SK-N-SH treated with all-trans-retinoic acid at 6 μM for 48 hours (cell line): ENCODE data around the gene NCAPD2.

Experiments
- ATAC-seq: fragments of 200-7000 bp; cut with Tn5 transposase; 3 replicates; pipeline ENCODE4 v1.9.1; 2020; ENCODE audit warnings: mild to moderate bottlenecking, moderate library complexity
- BACH2 ChIP-seq: fragments of 250-450 bp; sonication (Bioruptor Pico); IDR thresholded peaks from 2 replicates; pipeline ENCODE4 v1.9.0; 2021; ENCODE audit warnings: mild to moderate bottlenecking, borderline replicate concordance
- CSRNP3 ChIP-seq: fragments of 250-450 bp; sonication (Bioruptor Pico); IDR thresholded peaks from 2 replicates; pipeline ENCODE4 v1.5.1; 2021; ENCODE audit warnings: mild to moderate bottlenecking, moderate library complexity
- ESRRG ChIP-seq: fragments of 250-450 bp; sonication (Bioruptor Pico); IDR thresholded peaks from 2 replicates; pipeline ENCODE4 v1.6.1; 2021; ENCODE audit warnings: mild to moderate bottlenecking
- GLIS3 ChIP-seq: fragments of 250-450 bp; sonication (Bioruptor Pico); IDR thresholded peaks from 2 replicates; pipeline ENCODE4 v1.5.0; 2020; ENCODE audit warnings: mild to moderate bottlenecking, moderate library complexity
- OSR1 ChIP-seq: fragments of 250-450 bp; sonication (Bioruptor Pico); IDR thresholded peaks from 2 replicates; pipeline ENCODE4 v1.8.0; 2022; ENCODE audit warnings: moderate library complexity, mild to moderate bottlenecking, inconsistent platforms
- POU6F1 ChIP-seq: fragments of 250-450 bp; sonication (Bioruptor Pico); IDR thresholded peaks from 2 replicates; pipeline ENCODE4 v1.8.0; 2021; ENCODE audit warnings: low read depth, mild to moderate bottlenecking, moderate library complexity, borderline replicate concordance
- RARB ChIP-seq: fragments of 250-450 bp; sonication (Bioruptor Pico); IDR thresholded peaks from 2 replicates; pipeline ENCODE4 v1.8.0; 2021; ENCODE audit warnings: mild to moderate bottlenecking, moderate library complexity
- SNAI2 ChIP-seq: fragments of 250-450 bp; sonication (Bioruptor Pico); IDR thresholded peaks from 2 replicates; pipeline ENCODE4 v1.5.0; 2020; ENCODE audit warnings: mild to moderate bottlenecking, moderate library complexity
- TOX ChIP-seq: fragments of 250-450 bp; sonication (Bioruptor Pico); IDR thresholded peaks from 2 replicates; pipeline ENCODE4 v1.8.0; 2021; ENCODE audit warnings: mild to moderate bottlenecking, moderate library complexity, borderline replicate concordance
- TF ChIP-seq, protein P1 (sequence below): fragments of 250-450 bp; sonication (Bioruptor Pico); IDR thresholded peaks from 2 replicates; pipeline ENCODE4 v1.5.0; 2020; ENCODE audit warnings: mild to moderate bottlenecking, moderate library complexity

NCAPD2 gene

DNA sequence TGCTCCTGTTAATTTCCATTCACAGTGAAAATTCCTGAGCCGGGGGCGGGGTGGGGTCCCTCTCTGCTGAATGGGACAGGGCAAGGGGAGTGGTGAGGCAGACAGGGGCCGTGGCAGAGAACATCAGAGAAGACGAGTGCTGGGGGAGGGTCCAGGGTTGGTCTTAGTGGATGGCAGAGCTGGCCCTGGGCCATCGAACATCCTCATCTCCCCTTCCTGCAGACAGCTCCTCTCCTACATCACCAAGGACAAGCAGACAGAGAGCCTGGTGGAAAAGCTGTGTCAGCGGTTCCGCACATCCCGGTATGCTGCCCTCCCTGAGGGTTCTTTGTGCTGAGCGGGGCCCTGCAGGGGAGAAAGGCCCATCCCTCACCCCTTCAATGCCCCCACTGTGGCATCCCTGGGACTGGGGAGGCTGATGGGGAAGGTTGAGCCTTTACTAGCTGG, 35.4 kb downstream of the NCAPD2 start (continued):
- no peak for TF ChIP-seq CSRNP3 (CRISPR knock-in tag)

DNA sequence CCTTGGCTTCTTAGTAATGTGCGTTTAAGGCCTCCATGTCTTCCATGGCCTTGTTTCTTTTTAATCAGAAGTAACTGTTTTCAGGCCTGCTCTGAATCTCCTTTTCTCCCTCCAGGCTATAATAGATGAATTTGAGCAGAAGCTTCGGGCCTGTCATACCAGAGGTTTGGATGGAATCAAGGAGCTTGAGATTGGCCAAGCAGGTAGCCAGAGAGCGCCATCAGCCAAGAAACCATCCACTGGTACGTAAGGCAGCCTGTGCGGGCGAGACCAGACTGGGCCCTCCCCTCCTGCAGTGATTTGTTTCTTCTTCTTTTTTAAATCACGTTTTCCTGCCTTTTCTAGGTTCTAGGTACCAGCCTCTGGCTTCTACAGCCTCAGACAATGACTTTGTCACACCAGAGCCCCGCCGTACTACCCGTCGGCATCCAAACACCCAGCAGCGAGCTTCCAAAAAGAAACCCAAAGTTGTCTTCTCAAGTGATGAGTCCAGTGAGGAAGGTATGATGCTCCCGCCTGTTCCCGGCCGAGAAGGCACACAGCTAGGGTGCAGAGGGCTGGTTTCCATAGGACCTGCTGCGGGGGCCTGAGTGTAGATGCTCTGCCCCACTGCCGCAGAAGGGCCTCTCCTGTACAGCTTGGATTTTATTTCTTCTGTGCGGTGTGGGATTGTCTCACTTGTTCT, 36.8 kb downstream of the NCAPD2 start:
- ATAC-seq, result no peak
- TF ChIP-seq OSR1 (CRISPR knock-in tag) (no peak), POU6F1 (CRISPR knock-in tag) (no peak), GLIS3 (CRISPR knock-in tag) (no peak)

- TF ChIP-seq TOX (CRISPR knock-in tag) (no peak), CSRNP3 (CRISPR knock-in tag) (no peak), RARB (CRISPR knock-in tag) (no peak), SNAI2 (CRISPR knock-in tag) (no peak)
- TF ChIP-seq, protein P1, sequence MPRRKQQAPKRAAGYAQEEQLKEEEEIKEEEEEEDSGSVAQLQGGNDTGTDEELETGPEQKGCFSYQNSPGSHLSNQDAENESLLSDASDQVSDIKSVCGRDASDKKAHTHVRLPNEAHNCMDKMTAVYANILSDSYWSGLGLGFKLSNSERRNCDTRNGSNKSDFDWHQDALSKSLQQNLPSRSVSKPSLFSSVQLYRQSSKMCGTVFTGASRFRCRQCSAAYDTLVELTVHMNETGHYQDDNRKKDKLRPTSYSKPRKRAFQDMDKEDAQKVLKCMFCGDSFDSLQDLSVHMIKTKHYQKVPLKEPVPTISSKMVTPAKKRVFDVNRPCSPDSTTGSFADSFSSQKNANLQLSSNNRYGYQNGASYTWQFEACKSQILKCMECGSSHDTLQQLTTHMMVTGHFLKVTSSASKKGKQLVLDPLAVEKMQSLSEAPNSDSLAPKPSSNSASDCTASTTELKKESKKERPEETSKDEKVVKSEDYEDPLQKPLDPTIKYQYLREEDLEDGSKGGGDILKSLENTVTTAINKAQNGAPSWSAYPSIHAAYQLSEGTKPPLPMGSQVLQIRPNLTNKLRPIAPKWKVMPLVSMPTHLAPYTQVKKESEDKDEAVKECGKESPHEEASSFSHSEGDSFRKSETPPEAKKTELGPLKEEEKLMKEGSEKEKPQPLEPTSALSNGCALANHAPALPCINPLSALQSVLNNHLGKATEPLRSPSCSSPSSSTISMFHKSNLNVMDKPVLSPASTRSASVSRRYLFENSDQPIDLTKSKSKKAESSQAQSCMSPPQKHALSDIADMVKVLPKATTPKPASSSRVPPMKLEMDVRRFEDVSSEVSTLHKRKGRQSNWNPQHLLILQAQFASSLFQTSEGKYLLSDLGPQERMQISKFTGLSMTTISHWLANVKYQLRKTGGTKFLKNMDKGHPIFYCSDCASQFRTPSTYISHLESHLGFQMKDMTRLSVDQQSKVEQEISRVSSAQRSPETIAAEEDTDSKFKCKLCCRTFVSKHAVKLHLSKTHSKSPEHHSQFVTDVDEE (CRISPR knock-in tag), result no peak
- peak; percentile 45 for ATAC-seq
Observed at GRCh38 chr12:6532051-6532926, 38.4 kb downstream of the NCAPD2 start.

DNA sequence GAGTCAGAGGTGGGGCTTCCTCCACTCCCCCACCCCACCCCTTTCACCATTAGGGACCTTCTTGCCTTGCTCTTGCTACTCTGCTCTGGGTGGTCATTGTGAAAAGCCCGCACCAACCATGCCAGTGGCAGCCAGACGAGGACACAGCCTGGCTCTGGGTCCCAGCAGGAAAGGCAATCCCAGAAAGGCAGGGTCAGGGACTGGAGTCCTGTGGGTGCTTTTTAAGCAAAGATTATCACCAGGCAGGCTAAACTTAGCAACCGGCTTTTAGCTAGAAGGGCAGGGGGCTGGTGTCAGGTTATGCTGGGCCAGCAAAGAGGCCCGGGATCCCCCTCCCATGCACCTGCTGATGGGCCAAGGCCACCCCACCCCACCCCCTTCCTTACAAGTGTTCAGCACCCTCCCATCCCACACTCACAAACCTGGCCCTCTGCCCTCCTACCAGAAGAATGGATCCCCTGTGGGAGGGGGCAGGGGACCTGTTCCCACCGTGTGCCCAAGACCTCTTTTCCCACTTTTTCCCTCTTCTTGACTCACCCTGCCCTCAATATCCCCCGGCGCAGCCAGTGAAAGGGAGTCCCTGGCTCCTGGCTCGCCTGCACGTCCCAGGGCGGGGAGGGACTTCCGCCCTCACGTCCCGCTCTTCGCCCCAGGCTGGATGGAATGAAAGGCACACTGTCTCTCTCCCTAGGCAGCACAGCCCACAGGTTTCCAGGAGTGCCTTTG, 39.2 kb downstream of the NCAPD2 start:
- peak; percentile 67 for ATAC-seq

More for the DNA sequence above, 39.2 kb downstream of the NCAPD2 start:
- TF ChIP-seq BACH2 (CRISPR knock-in tag) (no peak), ESRRG (no peak)
- TF ChIP-seq, protein P1 (CRISPR knock-in tag), result no peak
